HepG2 (cell line): Measurements from ENCODE around the gene SLC25A28.

Source experiments
- MZF1 ChIP-seq: sonication (generic); formaldehyde crosslinking; IDR thresholded peaks from 2 replicates; pipeline ENCODE4 v1.8.1; 2023; ENCODE audit warnings: mild to moderate bottlenecking, missing genetic modification reagents, borderline replicate concordance
- TF ChIP-seq, protein P1 (sequence below): IDR thresholded peaks from 2 replicates; pipeline ENCODE4 v1.6.1; 2012; ENCODE audit warnings: inconsistent platforms

DNA sequence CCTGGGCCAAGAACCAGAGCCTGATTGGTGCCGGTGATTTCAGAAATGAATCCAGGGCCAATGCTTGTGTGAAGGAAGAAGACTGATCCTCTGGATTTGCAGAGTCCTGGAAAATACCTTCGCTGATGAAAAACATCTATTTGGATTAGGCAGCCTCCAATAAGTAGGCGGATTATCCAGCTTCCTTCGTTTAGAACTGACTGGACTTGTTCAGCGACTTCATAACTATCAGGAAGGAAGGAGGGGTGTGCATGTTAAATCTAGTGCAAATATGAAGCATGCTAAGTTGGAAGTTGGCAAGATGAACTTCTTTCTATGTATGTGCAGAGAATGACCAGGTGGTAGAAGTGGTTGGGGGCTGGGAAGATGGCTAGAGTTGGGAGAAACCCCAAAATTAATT is 46.4 kb downstream of the SLC25A28 start:
- TF ChIP-seq, protein P1, sequence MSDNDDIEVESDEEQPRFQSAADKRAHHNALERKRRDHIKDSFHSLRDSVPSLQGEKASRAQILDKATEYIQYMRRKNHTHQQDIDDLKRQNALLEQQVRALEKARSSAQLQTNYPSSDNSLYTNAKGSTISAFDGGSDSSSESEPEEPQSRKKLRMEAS: no peak
- no peak for TF ChIP-seq MZF1 (CRISPR knock-in tag)
